Panc1 (cell line): ENCODE data around the gene HDLBP. TPM values are rescaled to one million over a fixed set of nuclear protein-coding genes. Genes with fewer than 3 reads are reported as not detected.

Experiments
- ATAC-seq: fragments of 200-7000 bp; cut with Tn5 transposase; 2 replicates; pipeline ENCODE4 v1.9.1; 2020; ENCODE audit warnings: mild to moderate bottlenecking, moderate library complexity
- BruUV-seq: library from RNA; stranded (reverse); fragments of 400-500 nt; replicated peaks from 2 replicates; lab custom pipeline; 2021; lab: Mats Ljungman, UMichigan
- CTCF ChIA-PET: fragments of 300-600 bp; sonication (Branson Sonifier 250); formaldehyde crosslinking; loops from one replicate; lab custom pipeline; 2022; ENCODE audit warnings: antibody characterized with exemption; lab: Charles Lee
- POLR2A ChIA-PET: fragments of 300-600 bp; sonication (Branson Sonifier 250); formaldehyde crosslinking; loops from one replicate; lab custom pipeline; 2022; ENCODE audit warnings: antibody characterized with exemption; lab: Charles Lee
- DNase-seq: peaks from one replicate; pipeline ENCODE4 v3.0.0-alpha.2; 2010; ENCODE audit warnings: low read depth, low spot score
- H3K27ac ChIP-seq: 2 replicates; pipeline ENCODE4 v1.5.1; 2011; ENCODE audit warnings: mild to moderate bottlenecking, low read length, inconsistent platforms
- H3K27me3 ChIP-seq: fragments of 200-500 bp; sonication (Bioruptor generic); 2 replicates; pipeline ENCODE4 v1.6.0; 2014; ENCODE audit warnings: low read length, inconsistent platforms; ENCODE audit not compliant: control insufficient read depth, insufficient read depth
- H3K36me3 ChIP-seq: fragments of 200-500 bp; sonication (Bioruptor generic); 2 replicates; pipeline ENCODE4 v1.5.1; 2014; ENCODE audit warnings: inconsistent platforms, mild to moderate bottlenecking, low read length, moderate library complexity; ENCODE audit not compliant: control insufficient read depth, insufficient read depth
- H3K4me1 ChIP-seq: 2 replicates; pipeline ENCODE4 v1.5.1; 2011; ENCODE audit warnings: inconsistent platforms, mild to moderate bottlenecking, low read length, moderate library complexity; ENCODE audit not compliant: control insufficient read depth, insufficient read depth
- H3K4me3 ChIP-seq, 2 experiments: 2 replicates each; pipeline ENCODE4 v1.5.1; 2011 to 2012; ENCODE audit warnings: low read depth in 2 of 2, low read length in 2 of 2, mild to moderate bottlenecking in 2 of 2, inconsistent platforms in 1 of 2, moderate library complexity in 1 of 2
- H3K9me3 ChIP-seq: fragments of 200-500 bp; sonication (Bioruptor generic); 2 replicates; pipeline ENCODE4 v1.5.1; 2014; ENCODE audit warnings: low read depth, mild to moderate bottlenecking, inconsistent platforms, low read length, moderate library complexity; ENCODE audit not compliant: control insufficient read depth, insufficient read depth
- POLR2AphosphoS5 ChIP-seq: IDR thresholded peaks from 2 replicates; pipeline ENCODE4 v1.6.1; 2012; ENCODE audit warnings: mild to moderate bottlenecking, low read depth, low read length, moderate library complexity
- SIN3A ChIP-seq: IDR thresholded peaks from 2 replicates; pipeline ENCODE4 v1.6.1; 2012; ENCODE audit warnings: low read depth, mild to moderate bottlenecking, low read length, moderate library complexity, borderline replicate concordance; ENCODE audit not compliant: insufficient read depth
- TCF7L2 ChIP-seq: IDR thresholded peaks from 2 replicates; pipeline ENCODE4 v1.6.1; 2011; ENCODE audit warnings: mild to moderate bottlenecking, low read depth, low read length, inconsistent platforms
- in situ Hi-C: cut with HindIII; loops from 2 replicates; pipeline ENCODE4 v1.10.0; 2016; ENCODE audit warnings: low sequenced_read_pairs, low pct_unique_long_range_greater_than_20kb
- intact Hi-C: fragments of 100-400 bp; cut with micrococcal nuclease; formaldehyde crosslinking; loops from one replicate; pipeline ENCODE4 v1.10.0; 2022; ENCODE audit not compliant: unreplicated experiment
- total RNA-seq: library from RNA; stranded (reverse); gene quantifications from one replicate; pipeline ENCODE4 v1.2.1, GENCODE V29; 2021; ENCODE audit not compliant: unreplicated experiment
- TF ChIP-seq, protein P1 (sequence below), 2 experiments: IDR thresholded peaks; 2 replicates each; pipeline ENCODE4 v1.6.1; 2011 to 2012; ENCODE audit warnings: low read depth in 2 of 2, control low read depth in 1 of 2, low read length in 1 of 2, mild to moderate bottlenecking in 1 of 2, moderate library complexity in 1 of 2; ENCODE audit not compliant: insufficient read depth in 1 of 2
- TF ChIP-seq, protein P2 (sequence below): fragments of 450-650 bp; IDR thresholded peaks from 2 replicates; pipeline ENCODE4 v1.5.1; 2017; ENCODE audit warnings: mild to moderate bottlenecking

HDLBP gene
- total RNA-seq, 1 experiment from 2014 or later, result 656 TPM

DNA sequence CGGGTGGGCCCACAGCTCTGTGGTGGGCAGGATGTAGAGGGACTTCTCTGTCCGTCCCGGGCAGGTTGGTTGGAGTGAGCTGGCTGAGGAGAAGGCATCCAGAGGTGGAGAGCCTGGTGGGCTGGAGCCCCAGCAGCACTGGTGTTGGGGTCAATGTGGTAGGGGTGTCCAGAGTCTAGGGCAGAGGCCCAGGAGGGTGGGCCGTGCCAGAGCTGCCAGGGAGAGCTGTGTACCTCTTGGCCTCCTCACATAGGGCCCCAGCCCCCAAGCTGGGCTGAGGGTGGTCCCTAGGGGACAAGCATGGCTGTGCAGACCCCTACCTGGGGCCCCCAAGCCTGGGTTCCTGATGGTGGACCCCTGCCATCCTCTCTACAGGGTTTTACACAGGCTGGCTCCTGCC lies 111.0 kb downstream of the HDLBP start:
- TF ChIP-seq, protein P1, sequence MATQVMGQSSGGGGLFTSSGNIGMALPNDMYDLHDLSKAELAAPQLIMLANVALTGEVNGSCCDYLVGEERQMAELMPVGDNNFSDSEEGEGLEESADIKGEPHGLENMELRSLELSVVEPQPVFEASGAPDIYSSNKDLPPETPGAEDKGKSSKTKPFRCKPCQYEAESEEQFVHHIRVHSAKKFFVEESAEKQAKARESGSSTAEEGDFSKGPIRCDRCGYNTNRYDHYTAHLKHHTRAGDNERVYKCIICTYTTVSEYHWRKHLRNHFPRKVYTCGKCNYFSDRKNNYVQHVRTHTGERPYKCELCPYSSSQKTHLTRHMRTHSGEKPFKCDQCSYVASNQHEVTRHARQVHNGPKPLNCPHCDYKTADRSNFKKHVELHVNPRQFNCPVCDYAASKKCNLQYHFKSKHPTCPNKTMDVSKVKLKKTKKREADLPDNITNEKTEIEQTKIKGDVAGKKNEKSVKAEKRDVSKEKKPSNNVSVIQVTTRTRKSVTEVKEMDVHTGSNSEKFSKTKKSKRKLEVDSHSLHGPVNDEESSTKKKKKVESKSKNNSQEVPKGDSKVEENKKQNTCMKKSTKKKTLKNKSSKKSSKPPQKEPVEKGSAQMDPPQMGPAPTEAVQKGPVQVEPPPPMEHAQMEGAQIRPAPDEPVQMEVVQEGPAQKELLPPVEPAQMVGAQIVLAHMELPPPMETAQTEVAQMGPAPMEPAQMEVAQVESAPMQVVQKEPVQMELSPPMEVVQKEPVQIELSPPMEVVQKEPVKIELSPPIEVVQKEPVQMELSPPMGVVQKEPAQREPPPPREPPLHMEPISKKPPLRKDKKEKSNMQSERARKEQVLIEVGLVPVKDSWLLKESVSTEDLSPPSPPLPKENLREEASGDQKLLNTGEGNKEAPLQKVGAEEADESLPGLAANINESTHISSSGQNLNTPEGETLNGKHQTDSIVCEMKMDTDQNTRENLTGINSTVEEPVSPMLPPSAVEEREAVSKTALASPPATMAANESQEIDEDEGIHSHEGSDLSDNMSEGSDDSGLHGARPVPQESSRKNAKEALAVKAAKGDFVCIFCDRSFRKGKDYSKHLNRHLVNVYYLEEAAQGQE (IDR thresholded peaks at IDR 0.05; ENCODE audit: insufficient read depth in 1 of 2, low read depth in 2 of 2, low read length in 1 of 2), result no peak
- TF ChIP-seq, protein P2, sequence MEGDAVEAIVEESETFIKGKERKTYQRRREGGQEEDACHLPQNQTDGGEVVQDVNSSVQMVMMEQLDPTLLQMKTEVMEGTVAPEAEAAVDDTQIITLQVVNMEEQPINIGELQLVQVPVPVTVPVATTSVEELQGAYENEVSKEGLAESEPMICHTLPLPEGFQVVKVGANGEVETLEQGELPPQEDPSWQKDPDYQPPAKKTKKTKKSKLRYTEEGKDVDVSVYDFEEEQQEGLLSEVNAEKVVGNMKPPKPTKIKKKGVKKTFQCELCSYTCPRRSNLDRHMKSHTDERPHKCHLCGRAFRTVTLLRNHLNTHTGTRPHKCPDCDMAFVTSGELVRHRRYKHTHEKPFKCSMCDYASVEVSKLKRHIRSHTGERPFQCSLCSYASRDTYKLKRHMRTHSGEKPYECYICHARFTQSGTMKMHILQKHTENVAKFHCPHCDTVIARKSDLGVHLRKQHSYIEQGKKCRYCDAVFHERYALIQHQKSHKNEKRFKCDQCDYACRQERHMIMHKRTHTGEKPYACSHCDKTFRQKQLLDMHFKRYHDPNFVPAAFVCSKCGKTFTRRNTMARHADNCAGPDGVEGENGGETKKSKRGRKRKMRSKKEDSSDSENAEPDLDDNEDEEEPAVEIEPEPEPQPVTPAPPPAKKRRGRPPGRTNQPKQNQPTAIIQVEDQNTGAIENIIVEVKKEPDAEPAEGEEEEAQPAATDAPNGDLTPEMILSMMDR, result no peak
- TF ChIP-seq TCF7L2 (no peak), POLR2AphosphoS5 (no peak), SIN3A (no peak)
- no peak for ATAC-seq
- no peaks in the 10 kb centered on the region for H3K27me3 ChIP-seq
- H3K4me3 ChIP-seq, result no peak overlapping the region
- H3K9me3 ChIP-seq, result no peaks in the 10 kb centered on the region
- DNase-seq, result no peak
- in situ Hi-C loops, result no loop called here
- H3K4me1 ChIP-seq, result no peaks in the 10 kb centered on the region
- ChIA-PET CTCF (no interaction called here), POLR2A (no interaction called here)
- H3K36me3 ChIP-seq, result no peaks in the 10 kb centered on the region
- H3K27ac ChIP-seq, result no peak overlapping the region
- no TSS peak for BruUV-seq
- intact Hi-C loops, result no loop called here

DNA sequence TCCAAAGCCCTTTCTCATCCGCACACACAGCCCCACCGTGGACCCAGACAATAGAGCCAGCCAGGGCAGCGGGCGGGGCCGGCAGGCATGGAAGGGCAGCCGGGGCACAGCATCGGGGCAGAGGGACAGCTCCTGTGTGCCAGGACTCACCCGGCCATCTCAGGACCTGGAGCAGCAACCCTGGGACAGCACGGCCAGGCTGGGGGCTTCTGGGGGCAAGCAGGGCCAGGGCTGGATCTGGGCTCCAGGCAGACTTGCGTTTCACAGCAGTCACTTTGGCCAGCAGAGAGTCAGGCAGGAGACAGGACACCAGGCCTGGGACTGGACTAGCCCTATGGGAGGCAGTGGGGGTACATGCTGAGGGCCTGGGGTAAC lies 111.5 kb downstream of the HDLBP start:
- no peak overlapping the region for H3K4me3 ChIP-seq
- intact Hi-C loops (no loop called here), in situ Hi-C loops (no loop called here)
- no peak overlapping the region for H3K27ac ChIP-seq
- H3K36me3 ChIP-seq, result no peaks in the 10 kb centered on the region
- TF ChIP-seq SIN3A (no peak), POLR2AphosphoS5 (no peak), TCF7L2 (no peak)
- TF ChIP-seq, protein P2, result no peak
- CTCF ChIA-PET, result no interaction called here
- no peak for ATAC-seq
- no peaks in the 10 kb centered on the region for H3K9me3 ChIP-seq
- no peaks in the 10 kb centered on the region for H3K4me1 ChIP-seq
- no peak for DNase-seq
- no TSS peak for BruUV-seq
- H3K27me3 ChIP-seq, result no peaks in the 10 kb centered on the region
- POLR2A ChIA-PET, result no interaction called here
